Mesenchymal stem cell (in vitro differentiated cells and primary cell): ENCODE data around the gene TEX36.

Source experiments
- DNase-seq: peaks from one replicate; pipeline ENCODE4 v3.0.0-alpha.2; 2013
- H2AFZ ChIP-seq: one replicate; pipeline ENCODE4 v1.6.1; 2013; ENCODE audit warnings: low read depth, mild to moderate bottlenecking, control low read depth, inconsistent platforms, low read length, moderate library complexity
- H2AK5ac ChIP-seq: 2 replicates; pipeline ENCODE4 v1.6.1; 2013; ENCODE audit warnings: low read length, moderate library complexity, mild to moderate bottlenecking, inconsistent platforms; ENCODE audit not compliant: severe bottlenecking
- H2BK120ac ChIP-seq: one replicate; pipeline ENCODE4 v1.6.1; 2013; ENCODE audit warnings: low read depth, mild to moderate bottlenecking, inconsistent platforms, low read length, moderate library complexity
- H2BK12ac ChIP-seq, 2 experiments: one replicate each; pipeline ENCODE4 v1.6.1; 2013; ENCODE audit warnings: inconsistent platforms in 2 of 2, low read length in 2 of 2, mild to moderate bottlenecking in 2 of 2, moderate library complexity in 2 of 2, control low read depth in 1 of 2
- H2BK15ac ChIP-seq: one replicate; pipeline ENCODE4 v1.6.1; 2013; ENCODE audit warnings: mild to moderate bottlenecking, low read depth, inconsistent platforms; ENCODE audit not compliant: poor library complexity, severe bottlenecking
- H2BK5ac ChIP-seq: 2 replicates; pipeline ENCODE4 v1.6.1; 2013; ENCODE audit warnings: low read depth, mild to moderate bottlenecking, low read length, control low read depth, inconsistent platforms; ENCODE audit not compliant: poor library complexity, severe bottlenecking
- H3K14ac ChIP-seq, 2 experiments: one replicate each; pipeline ENCODE4 v1.6.1; 2013; ENCODE audit warnings: inconsistent platforms in 2 of 2, low read length in 2 of 2, control low read depth in 1 of 2, mild to moderate bottlenecking in 1 of 2, moderate library complexity in 1 of 2
- H3K18ac ChIP-seq, 2 experiments: one replicate each; pipeline ENCODE4 v1.6.1; 2013; ENCODE audit warnings: inconsistent platforms in 2 of 2, low read length in 2 of 2, control low read depth in 1 of 2, low read depth in 1 of 2, mild to moderate bottlenecking in 1 of 2
- H3K23ac ChIP-seq, 2 experiments: one replicate each; pipeline ENCODE4 v1.6.1; 2013; ENCODE audit warnings: inconsistent platforms in 2 of 2, low read length in 2 of 2, mild to moderate bottlenecking in 2 of 2, moderate library complexity in 2 of 2, control low read depth in 1 of 2
- H3K27ac ChIP-seq: 2 replicates; pipeline ENCODE4 v1.5.1; 2013; ENCODE audit warnings: mild to moderate bottlenecking, moderate library complexity, low read length, control low read depth, inconsistent platforms; ENCODE audit not compliant: poor library complexity, severe bottlenecking
- H3K27me3 ChIP-seq, 2 experiments: 2 replicates each; pipeline versions ENCODE4 v1.6.1 to v1.7.0; 2013; ENCODE audit warnings: low read length in 2 of 2, mild to moderate bottlenecking in 2 of 2, moderate library complexity in 2 of 2, control low read depth in 1 of 2, inconsistent platforms in 1 of 2; ENCODE audit not compliant: control insufficient read depth in 1 of 2, insufficient read depth in 1 of 2
- H3K36me3 ChIP-seq, 2 experiments: 2 replicates each; pipeline versions ENCODE4 v1.6.1 to v1.7.0; 2013; ENCODE audit warnings: low read length in 2 of 2, control low read depth in 1 of 2, inconsistent platforms in 1 of 2, low read depth in 1 of 2, mild to moderate bottlenecking in 1 of 2; ENCODE audit not compliant: insufficient read depth in 2 of 2, control insufficient read depth in 1 of 2
- H3K4ac ChIP-seq, 2 experiments: one replicate each; pipeline ENCODE4 v1.6.1; 2013; ENCODE audit warnings: inconsistent platforms in 2 of 2, low read length in 2 of 2, mild to moderate bottlenecking in 2 of 2, moderate library complexity in 2 of 2, control low read depth in 1 of 2, low read depth in 1 of 2
- H3K4me1 ChIP-seq: 2 replicates; pipeline ENCODE4 v1.6.1; 2013; ENCODE audit warnings: low read depth, low read length, control low read depth; ENCODE audit not compliant: control insufficient read depth, insufficient read depth
- H3K4me2 ChIP-seq: 2 replicates; pipeline ENCODE4 v1.6.1; 2013; ENCODE audit warnings: low read length, mild to moderate bottlenecking, inconsistent platforms; ENCODE audit not compliant: poor library complexity, severe bottlenecking
- H3K4me3 ChIP-seq, 2 experiments: 2 replicates each; pipeline versions ENCODE4 v1.5.1 to v1.7.0; 2013; ENCODE audit warnings: low read length in 2 of 2, mild to moderate bottlenecking in 2 of 2, control low read depth in 1 of 2, low read depth in 1 of 2; ENCODE audit not compliant: insufficient read depth in 1 of 2
- H3K79me1 ChIP-seq: replicated peaks from 2 replicates; pipeline ENCODE4 v1.6.1; 2013; ENCODE audit warnings: mild to moderate bottlenecking, control low read depth, low read length, inconsistent platforms; ENCODE audit not compliant: poor library complexity, severe bottlenecking
- H3K9ac ChIP-seq: 2 replicates; pipeline ENCODE4 v1.7.0; 2013; ENCODE audit warnings: mild to moderate bottlenecking, low read length, moderate library complexity
- H3K9me3 ChIP-seq: 2 replicates; pipeline ENCODE4 v1.7.0; 2013; ENCODE audit warnings: mild to moderate bottlenecking, low read length; ENCODE audit not compliant: control insufficient read depth
- H4K8ac ChIP-seq: one replicate; pipeline ENCODE4 v1.6.1; 2013; ENCODE audit warnings: inconsistent platforms, mild to moderate bottlenecking, low read length, moderate library complexity
- H4K91ac ChIP-seq: one replicate; pipeline ENCODE4 v1.6.1; 2013; ENCODE audit warnings: mild to moderate bottlenecking, low read length, inconsistent platforms
- WGBS: methylation state at CpG from one replicate; pipeline ENCODE4 v1.1.7; 2013; ENCODE audit warnings: mixed read lengths; 5-methylcytosine and 5-hydroxymethylcytosine counted together

The TEX36 gene

DNA sequence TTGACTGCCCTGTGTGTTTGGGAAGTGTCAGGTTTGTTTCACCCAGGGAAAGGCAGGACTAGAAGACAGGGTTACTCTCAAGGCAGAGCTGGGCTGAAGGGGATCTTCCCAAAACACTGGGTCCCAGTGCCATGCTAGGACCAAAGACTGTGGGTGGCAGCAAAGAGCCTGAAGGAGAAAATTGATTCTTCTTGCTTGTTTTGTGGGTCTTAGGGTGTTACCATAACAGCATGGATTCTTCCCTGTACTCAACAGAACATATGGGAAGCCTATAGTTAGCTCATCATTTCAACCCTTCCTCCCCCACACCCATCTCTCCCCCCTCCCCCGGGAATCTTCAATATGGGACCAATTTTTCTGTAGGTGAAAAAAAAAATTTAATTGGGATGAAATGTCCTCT is 42.3 kb downstream of the TEX36 start:
- Histone ChIP-seq H3K79me1 (no peaks in the 10 kb centered on the region), H3K4me2 (no peak overlapping the region), H3K9me3 (no peaks in the 10 kb centered on the region), H2AFZ (no peak overlapping the region), H4K8ac (no peak overlapping the region), H3K27me3 (peaks cover 0 to 16% of the 10 kb centered on the region in 2 experiments), H3K4ac (no peak overlapping the region), H3K4me1 (no peaks in the 10 kb centered on the region), H3K23ac (no peak overlapping the region), H4K91ac (no peak overlapping the region), H3K27ac (no peak overlapping the region), H3K4me3 (no peak overlapping the region), H2BK5ac (no peak overlapping the region), H2BK120ac (no peak overlapping the region), H2BK15ac (no peak overlapping the region), H3K14ac (no peak overlapping the region), H3K18ac (no peak overlapping the region), H3K9ac (no peak overlapping the region), H3K36me3 (no peaks in the 10 kb centered on the region), H2BK12ac (no peak overlapping the region), H2AK5ac (no peak overlapping the region)
- DNase-seq, result no peak
- 63% methylated on average over 1 of the region's 1 CpG for WGBS

DNA sequence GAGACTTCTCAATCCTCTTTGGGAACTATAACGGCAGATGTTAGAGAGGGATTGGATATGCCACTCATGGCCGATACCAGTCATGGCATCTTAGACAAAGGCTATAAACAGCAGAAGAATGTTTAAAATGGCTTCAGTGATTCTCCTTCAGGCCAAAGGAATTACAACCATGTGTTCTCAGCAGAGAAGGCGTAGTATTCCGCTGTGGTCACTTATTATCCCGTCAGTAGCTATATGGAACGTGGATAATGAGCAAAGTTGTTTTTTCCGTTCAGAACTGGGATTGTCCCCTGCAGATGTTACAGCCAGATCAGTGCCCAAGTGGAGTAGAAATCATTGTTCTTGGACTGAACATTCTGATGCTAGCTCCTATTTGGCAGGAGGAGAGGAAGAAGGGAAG is 43.1 kb downstream of the TEX36 start:
- no peaks in the 10 kb centered on the region for H3K79me1 ChIP-seq
- H4K91ac ChIP-seq, result no peak overlapping the region
- H3K4me1 ChIP-seq, result no peaks in the 10 kb centered on the region
- no peaks in the 10 kb centered on the region for H3K9me3 ChIP-seq
- no peak for DNase-seq
- H3K18ac ChIP-seq, result no peak overlapping the region
- H3K23ac ChIP-seq, result no peak overlapping the region
- H3K36me3 ChIP-seq, result no peaks in the 10 kb centered on the region
- no peak overlapping the region for H3K4me2 ChIP-seq
- no peak overlapping the region for H2BK12ac ChIP-seq
- no peak overlapping the region for H3K14ac ChIP-seq
- no peak overlapping the region for H2BK120ac ChIP-seq
- H3K27ac ChIP-seq, result no peak overlapping the region
- no peak overlapping the region for H3K4ac ChIP-seq
- H3K27me3 ChIP-seq, result peaks cover 0 to 24% of the 10 kb centered on the region in 2 experiments
- H3K4me3 ChIP-seq, result no peak overlapping the region
- no peak overlapping the region for H2AFZ ChIP-seq
- H2BK15ac ChIP-seq, result no peak overlapping the region
- H2AK5ac ChIP-seq, result no peak overlapping the region
- H4K8ac ChIP-seq, result no peak overlapping the region
- WGBS, result 91% methylated on average over 7 of the region's 7 CpGs
- no peak overlapping the region for H2BK5ac ChIP-seq
- H3K9ac ChIP-seq, result no peak overlapping the region

DNA sequence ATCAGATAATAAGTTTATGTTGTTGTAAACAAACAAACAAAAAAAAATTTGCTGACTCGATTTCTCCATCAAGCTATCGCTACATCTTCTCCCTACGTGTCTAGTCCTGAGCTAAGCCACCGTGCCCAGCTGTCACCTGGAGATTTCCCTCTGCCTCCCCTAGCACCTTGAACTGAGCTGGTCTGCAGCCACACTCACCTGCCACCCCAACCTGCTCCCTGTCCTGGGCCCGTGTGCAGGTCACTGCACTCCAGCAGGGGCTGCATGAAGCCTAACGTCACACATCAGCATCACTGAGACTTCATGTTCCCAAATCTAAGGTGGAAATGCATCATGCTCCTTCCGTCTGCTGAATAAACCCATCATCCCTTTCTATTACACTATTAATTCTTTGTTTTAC is 44.4 kb downstream of the TEX36 start:
- H2BK5ac ChIP-seq, result no peak overlapping the region
- no peak overlapping the region for H2BK12ac ChIP-seq
- no peak overlapping the region for H4K91ac ChIP-seq
- no peaks in the 10 kb centered on the region for H3K9me3 ChIP-seq
- H3K36me3 ChIP-seq, result no peaks in the 10 kb centered on the region
- no peak for DNase-seq
- no peak overlapping the region for H3K9ac ChIP-seq
- H2BK120ac ChIP-seq, result no peak overlapping the region
- H2AFZ ChIP-seq, result no peak overlapping the region
- no peaks in the 10 kb centered on the region for H3K4me1 ChIP-seq
- H3K18ac ChIP-seq, result no peak overlapping the region
- no peak overlapping the region for H3K23ac ChIP-seq
- H3K4me3 ChIP-seq, result no peak overlapping the region
- H3K27me3 ChIP-seq, result peaks cover 0 to 32% of the 10 kb centered on the region in 2 experiments
- H3K79me1 ChIP-seq, result no peaks in the 10 kb centered on the region
- H3K4ac ChIP-seq, result no peak overlapping the region
- no peak overlapping the region for H3K27ac ChIP-seq
- H3K4me2 ChIP-seq, result no peak overlapping the region
- no peak overlapping the region for H4K8ac ChIP-seq
- H2AK5ac ChIP-seq, result no peak overlapping the region
- H3K14ac ChIP-seq, result no peak overlapping the region
- no peak overlapping the region for H2BK15ac ChIP-seq
- WGBS, result 65% methylated on average over 6 of the region's 7 CpGs

- Histone ChIP-seq H2AFZ (no peak overlapping the region), H3K27me3 (peaks cover 0 to 34% of the 10 kb centered on the region in 2 experiments), H3K4me1 (no peaks in the 10 kb centered on the region), H3K79me1 (no peaks in the 10 kb centered on the region), H3K9ac (no peak overlapping the region), H2AK5ac (no peak overlapping the region), H3K4me3 (no peak overlapping the region), H3K36me3 (no peaks in the 10 kb centered on the region), H3K14ac (no peak overlapping the region), H2BK5ac (no peak overlapping the region), H3K27ac (no peak overlapping the region), H2BK15ac (no peak overlapping the region), H4K91ac (no peak overlapping the region), H3K4ac (no peak overlapping the region), H2BK12ac (no peak overlapping the region), H4K8ac (no peak overlapping the region), H3K23ac (no peak overlapping the region), H3K9me3 (no peaks in the 10 kb centered on the region), H3K4me2 (no peak overlapping the region), H2BK120ac (no peak overlapping the region), H3K18ac (no peak overlapping the region)
- DNase-seq, result no peak
- WGBS, result 71% methylated on average over 6 of the region's 6 CpGs
Measured at GRCh38 chr10:125637496-125637895, 45.5 kb downstream of the TEX36 start.
